Endodermal cell (in vitro differentiated cells): ENCODE data around the gene CEND1. TPM values are rescaled to one million over a fixed set of nuclear protein-coding genes. Genes with fewer than 3 reads are reported as not detected.

Experiments used
- DNase-seq: peaks from one replicate; pipeline ENCODE4 v3.0.0-alpha.2; 2017
- H3K27ac ChIP-seq: 2 replicates; pipeline ENCODE4 v1.5.1; 2013; ENCODE audit warnings: mild to moderate bottlenecking, low read depth, low read length, moderate library complexity
- H3K27me3 ChIP-seq: 2 replicates; pipeline ENCODE4 v1.6.1; 2013; ENCODE audit warnings: mild to moderate bottlenecking, low read length, moderate library complexity; ENCODE audit not compliant: insufficient read depth, control insufficient read depth, poor library complexity, severe bottlenecking
- H3K36me3 ChIP-seq: 2 replicates; pipeline ENCODE4 v1.7.0; 2013; ENCODE audit warnings: mild to moderate bottlenecking, low read length, moderate library complexity; ENCODE audit not compliant: control insufficient read depth, insufficient read depth
- H3K4me1 ChIP-seq: one replicate; pipeline ENCODE4 v1.7.0; 2013; ENCODE audit warnings: low read length; ENCODE audit not compliant: control insufficient read depth, insufficient read depth
- H3K4me3 ChIP-seq: 2 replicates; pipeline ENCODE4 v1.5.1; 2013; ENCODE audit warnings: mild to moderate bottlenecking, low read length, moderate library complexity
- H3K9ac ChIP-seq: 2 replicates; pipeline ENCODE4 v1.6.1; 2013; ENCODE audit warnings: mild to moderate bottlenecking, low read length, moderate library complexity; ENCODE audit not compliant: poor library complexity, severe bottlenecking; ENCODE audit errors: extremely low read depth
- H3K9me3 ChIP-seq: 2 replicates; pipeline ENCODE4 v1.6.1; 2013; ENCODE audit warnings: mild to moderate bottlenecking, low read length, moderate library complexity; ENCODE audit not compliant: control insufficient read depth
- H3K27ac Mint-ChIP-seq: 2 replicates; pipeline ENCODE4 v1.8.0; 2020; ENCODE audit warnings: mixed read lengths
- H3K27me3 Mint-ChIP-seq: 2 replicates; pipeline ENCODE4 v1.8.0; 2021; ENCODE audit warnings: mild to moderate bottlenecking, mixed read lengths; ENCODE audit not compliant: insufficient read depth
- H3K36me3 Mint-ChIP-seq: 2 replicates; pipeline ENCODE4 v1.8.0; 2020; ENCODE audit warnings: low read depth, mixed read lengths
- H3K4me1 Mint-ChIP-seq: 2 replicates; pipeline ENCODE4 v1.8.0; 2020; ENCODE audit warnings: mixed read lengths
- H3K4me3 Mint-ChIP-seq: 2 replicates; pipeline ENCODE4 v1.8.0; 2020; ENCODE audit warnings: mild to moderate bottlenecking, moderate library complexity, mixed read lengths
- H3K9me3 Mint-ChIP-seq: 2 replicates; pipeline ENCODE4 v1.8.0; 2020; ENCODE audit warnings: mild to moderate bottlenecking, mixed read lengths
- WGBS, 2 experiments: methylation state at CpG; one replicate each; pipeline versions ENCODE4 v1.1.5 to v1.1.7; 2013; ENCODE audit warnings: missing lambda C conversion rate in 2 of 2, mixed read lengths in 1 of 2; ENCODE audit not compliant: insufficient coverage in 1 of 2, insufficient read length in 1 of 2; 5-methylcytosine and 5-hydroxymethylcytosine counted together
- total RNA-seq, 2 donors: library from RNA; stranded (reverse); fragmentation: NEBNext Ultra II Directional in 1 of 2; extraction: Animal tissue kit (Norgen Biotek cat#: 25700) in 1 of 2; gene quantifications; 2 replicates in 1 of 2; 3 replicates in 1 of 2; pipeline ENCODE4 v1.2.1, GENCODE V29; 2021
- TF ChIP-seq, protein P1 (sequence below): fragments of 200-600 bp; sonication (generic); conservative IDR thresholded peaks from 2 replicates; pipeline ENCODE4 v1.5.0; 2021; ENCODE audit warnings: antibody characterized with exemption, mild to moderate bottlenecking

CEND1 gene
- total RNA-seq, 2 donors from 2014 or later: not detected

DNA sequence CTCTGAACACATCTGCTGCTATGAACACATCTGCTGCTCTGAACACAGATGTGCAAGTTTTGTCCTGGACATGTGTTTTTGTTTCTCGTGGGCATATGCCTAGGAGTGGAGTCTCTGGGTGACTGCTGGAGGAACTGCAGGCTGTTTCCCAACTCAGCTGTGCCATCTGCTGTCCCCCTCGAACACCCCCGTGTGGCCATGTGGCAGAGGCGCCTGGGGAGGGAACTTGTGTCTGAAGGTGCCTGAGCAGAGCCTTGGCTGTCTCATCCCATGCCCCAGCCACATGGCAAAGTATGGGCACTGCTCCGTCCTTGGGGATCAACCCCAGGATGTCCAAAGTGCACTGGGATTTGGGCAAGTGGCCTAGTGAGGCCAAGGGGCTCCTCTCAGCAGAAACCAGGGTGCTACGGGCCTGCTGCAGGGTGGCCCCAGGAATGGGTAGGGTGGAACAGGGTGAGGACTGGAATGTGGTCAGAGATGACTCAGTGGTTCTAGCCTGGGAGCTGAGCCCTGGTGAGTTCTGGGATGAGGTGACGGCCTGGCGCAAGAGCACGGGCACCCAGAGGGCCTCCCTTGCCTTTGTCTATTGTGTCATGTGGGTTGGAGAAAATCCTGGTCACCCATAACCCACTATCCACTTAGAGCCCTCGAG lies 27.3 kb downstream of the CEND1 start:
- Mint-ChIP-seq H3K4me1 (no peaks in the 10 kb centered on the region), H3K9me3 (no peaks in the 10 kb centered on the region), H3K27ac (peak overlapping the region; percentile 41), H3K4me3 (no peak overlapping the region), H3K36me3 (peaks cover 60% of the 10 kb centered on the region), H3K27me3 (no peaks in the 10 kb centered on the region)
- Histone ChIP-seq H3K4me3 (no peak overlapping the region), H3K27ac (peak overlapping the region; percentile 38), H3K27me3 (no peaks in the 10 kb centered on the region), H3K9me3 (no peaks in the 10 kb centered on the region), H3K9ac (no peak overlapping the region), H3K4me1 (no peaks in the 10 kb centered on the region), H3K36me3 (peaks cover 63% of the 10 kb centered on the region)
- DNase-seq: peak; percentile 78
- 83 to 90% methylated on average over 4 to 10 of the region's 10 CpGs for WGBS, 2 experiments
- TF ChIP-seq, protein P1, sequence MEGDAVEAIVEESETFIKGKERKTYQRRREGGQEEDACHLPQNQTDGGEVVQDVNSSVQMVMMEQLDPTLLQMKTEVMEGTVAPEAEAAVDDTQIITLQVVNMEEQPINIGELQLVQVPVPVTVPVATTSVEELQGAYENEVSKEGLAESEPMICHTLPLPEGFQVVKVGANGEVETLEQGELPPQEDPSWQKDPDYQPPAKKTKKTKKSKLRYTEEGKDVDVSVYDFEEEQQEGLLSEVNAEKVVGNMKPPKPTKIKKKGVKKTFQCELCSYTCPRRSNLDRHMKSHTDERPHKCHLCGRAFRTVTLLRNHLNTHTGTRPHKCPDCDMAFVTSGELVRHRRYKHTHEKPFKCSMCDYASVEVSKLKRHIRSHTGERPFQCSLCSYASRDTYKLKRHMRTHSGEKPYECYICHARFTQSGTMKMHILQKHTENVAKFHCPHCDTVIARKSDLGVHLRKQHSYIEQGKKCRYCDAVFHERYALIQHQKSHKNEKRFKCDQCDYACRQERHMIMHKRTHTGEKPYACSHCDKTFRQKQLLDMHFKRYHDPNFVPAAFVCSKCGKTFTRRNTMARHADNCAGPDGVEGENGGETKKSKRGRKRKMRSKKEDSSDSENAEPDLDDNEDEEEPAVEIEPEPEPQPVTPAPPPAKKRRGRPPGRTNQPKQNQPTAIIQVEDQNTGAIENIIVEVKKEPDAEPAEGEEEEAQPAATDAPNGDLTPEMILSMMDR: peak; percentile 39

DNA sequence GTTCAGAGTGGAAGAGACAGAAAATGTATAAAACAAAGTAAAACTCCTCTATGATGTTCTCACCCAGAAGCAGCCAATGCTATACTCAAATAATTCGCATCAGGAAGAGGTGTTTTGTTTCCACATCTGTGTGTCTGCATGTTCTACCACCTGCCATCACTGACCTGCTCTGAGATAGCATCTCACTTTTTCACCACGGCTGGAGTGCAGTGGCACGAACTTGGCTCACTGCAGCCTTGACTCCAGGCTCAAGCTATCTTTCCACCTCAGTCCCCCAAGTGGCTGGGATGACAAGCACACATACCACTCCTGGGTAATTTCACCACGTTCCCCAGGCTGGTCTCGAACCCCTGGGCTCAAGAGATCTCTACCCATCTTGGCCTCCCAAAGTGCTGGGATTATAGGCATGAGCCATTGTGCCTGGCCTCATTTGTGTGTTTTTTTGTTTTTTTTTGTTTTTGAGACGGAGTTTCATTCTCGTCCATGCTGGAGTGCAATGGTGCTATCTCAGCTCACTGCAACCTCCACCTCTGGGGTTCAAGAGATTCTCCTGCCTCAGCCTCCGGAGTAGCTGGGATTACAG lies 28.3 kb downstream of the CEND1 start:
- no peaks in the 10 kb centered on the region for H3K27me3 Mint-ChIP-seq
- no peaks in the 10 kb centered on the region for H3K4me1 Mint-ChIP-seq
- Histone ChIP-seq H3K27me3 (no peaks in the 10 kb centered on the region), H3K4me3 (no peak overlapping the region), H3K9ac (no peak overlapping the region), H3K36me3 (peaks cover 67% of the 10 kb centered on the region), H3K9me3 (no peaks in the 10 kb centered on the region), H3K27ac (no peak overlapping the region), H3K4me1 (no peaks in the 10 kb centered on the region)
- H3K27ac Mint-ChIP-seq: no peak overlapping the region
- no peaks in the 10 kb centered on the region for H3K9me3 Mint-ChIP-seq
- no peak for DNase-seq
- H3K4me3 Mint-ChIP-seq: no peak overlapping the region
- WGBS, 2 experiments: 90 to 96% methylated on average over 8 of the region's 8 CpGs
- peaks cover 61% of the 10 kb centered on the region for H3K36me3 Mint-ChIP-seq
- TF ChIP-seq, protein P1: no peak

GRCh38 chr11:760236-760635 lies 29.7 kb downstream of the CEND1 start:
- H3K27ac Mint-ChIP-seq: no peak overlapping the region
- Histone ChIP-seq H3K9me3 (no peaks in the 10 kb centered on the region), H3K4me1 (no peaks in the 10 kb centered on the region), H3K27ac (no peak overlapping the region), H3K36me3 (peaks cover 74% of the 10 kb centered on the region), H3K9ac (no peak overlapping the region), H3K4me3 (no peak overlapping the region), H3K27me3 (no peaks in the 10 kb centered on the region)
- H3K9me3 Mint-ChIP-seq: no peaks in the 10 kb centered on the region
- no peaks in the 10 kb centered on the region for H3K27me3 Mint-ChIP-seq
- TF ChIP-seq, protein P1: no peak
- DNase-seq: no peak
- H3K4me3 Mint-ChIP-seq: no peak overlapping the region
- peaks cover 65% of the 10 kb centered on the region for H3K36me3 Mint-ChIP-seq
- H3K4me1 Mint-ChIP-seq: no peaks in the 10 kb centered on the region
